Epithelial cell of esophagus (primary cell): Measurements from ENCODE around the gene GHRL.

Experiments
- DNase-seq: peaks from one replicate; pipeline ENCODE4 v3.0.0; 2010; ENCODE audit warnings: low read depth
- H3K4me3 ChIP-seq: 2 replicates; pipeline ENCODE4 v1.5.1; 2011; ENCODE audit warnings: mild to moderate bottlenecking, low read length, control low read depth
- TF ChIP-seq, protein P1 (sequence below): IDR thresholded peaks from 2 replicates; pipeline ENCODE4 v1.5.1; 2011; ENCODE audit warnings: low read depth, mild to moderate bottlenecking, low read length, control low read depth, inconsistent platforms; ENCODE audit not compliant: insufficient read depth; ENCODE audit errors: missing control alignments

Gene GHRL

GRCh38 chr3:10338164-10338470, 45.4 kb upstream of the GHRL start:
- no peak for DNase-seq
- TF ChIP-seq, protein P1, sequence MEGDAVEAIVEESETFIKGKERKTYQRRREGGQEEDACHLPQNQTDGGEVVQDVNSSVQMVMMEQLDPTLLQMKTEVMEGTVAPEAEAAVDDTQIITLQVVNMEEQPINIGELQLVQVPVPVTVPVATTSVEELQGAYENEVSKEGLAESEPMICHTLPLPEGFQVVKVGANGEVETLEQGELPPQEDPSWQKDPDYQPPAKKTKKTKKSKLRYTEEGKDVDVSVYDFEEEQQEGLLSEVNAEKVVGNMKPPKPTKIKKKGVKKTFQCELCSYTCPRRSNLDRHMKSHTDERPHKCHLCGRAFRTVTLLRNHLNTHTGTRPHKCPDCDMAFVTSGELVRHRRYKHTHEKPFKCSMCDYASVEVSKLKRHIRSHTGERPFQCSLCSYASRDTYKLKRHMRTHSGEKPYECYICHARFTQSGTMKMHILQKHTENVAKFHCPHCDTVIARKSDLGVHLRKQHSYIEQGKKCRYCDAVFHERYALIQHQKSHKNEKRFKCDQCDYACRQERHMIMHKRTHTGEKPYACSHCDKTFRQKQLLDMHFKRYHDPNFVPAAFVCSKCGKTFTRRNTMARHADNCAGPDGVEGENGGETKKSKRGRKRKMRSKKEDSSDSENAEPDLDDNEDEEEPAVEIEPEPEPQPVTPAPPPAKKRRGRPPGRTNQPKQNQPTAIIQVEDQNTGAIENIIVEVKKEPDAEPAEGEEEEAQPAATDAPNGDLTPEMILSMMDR: no peak
- no peak overlapping the region for H3K4me3 ChIP-seq

DNA sequence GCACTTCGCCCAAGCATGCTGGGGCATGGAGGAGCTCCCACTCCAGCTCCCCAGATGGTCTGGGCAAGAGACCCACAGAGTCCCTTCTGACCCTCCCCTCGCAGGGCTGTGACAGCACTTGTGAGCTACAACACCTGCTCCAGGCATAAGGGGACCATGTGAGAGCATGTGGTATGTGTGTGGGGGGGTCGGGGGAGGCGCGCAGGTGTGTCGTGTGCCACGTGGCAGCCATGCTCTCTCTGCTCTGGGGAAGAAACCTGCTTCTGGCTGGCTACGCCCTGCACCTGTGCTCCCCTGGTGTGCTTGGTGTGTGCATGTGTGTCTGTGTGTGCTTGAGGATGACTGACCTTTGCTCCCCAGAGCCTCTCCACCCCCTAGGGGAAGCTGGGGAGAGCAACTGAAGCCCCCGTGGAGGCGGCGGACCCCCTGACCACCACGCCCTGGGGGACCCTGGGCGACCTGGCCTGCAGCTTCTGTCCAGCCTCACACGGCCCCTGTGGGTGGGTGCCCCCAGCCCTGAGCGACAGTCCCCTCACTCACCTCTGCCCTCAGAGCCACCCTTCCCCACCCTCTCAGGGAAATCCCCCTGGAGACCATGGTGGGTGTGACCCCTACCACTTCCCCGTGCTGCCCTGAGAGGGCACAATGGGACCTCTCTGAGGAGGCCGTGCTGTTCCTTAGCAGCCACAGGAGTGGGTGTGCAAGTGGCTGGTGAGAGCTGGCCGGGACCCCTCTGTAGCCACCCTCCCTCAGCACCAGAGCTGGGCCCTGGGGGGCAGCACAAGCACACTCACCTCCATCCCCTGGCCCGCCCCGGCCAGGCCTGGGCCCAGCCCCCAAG, 44.8 kb upstream of the GHRL start:
- no peak for DNase-seq
- TF ChIP-seq, protein P1: no peak
- no peak overlapping the region for H3K4me3 ChIP-seq

DNA sequence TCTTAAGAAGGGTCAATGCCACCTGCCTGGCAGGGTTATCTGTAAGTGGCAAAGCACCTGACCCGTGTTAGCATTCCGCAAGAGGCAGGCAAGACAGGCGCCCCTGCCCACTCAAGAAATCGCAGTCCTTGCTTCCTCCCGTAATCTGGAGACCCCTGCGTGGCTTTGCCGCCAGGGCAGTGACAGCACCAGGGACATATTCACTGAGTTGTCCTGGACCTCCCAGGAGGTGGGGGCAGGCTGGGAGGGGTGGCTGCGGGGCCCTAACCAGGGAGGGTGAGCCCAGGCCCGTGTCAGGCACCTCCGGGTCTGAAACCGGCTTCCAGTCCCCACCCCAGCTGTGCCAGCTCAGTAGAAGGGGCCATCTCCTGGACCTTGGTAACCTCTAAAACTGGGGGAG, 44.0 kb upstream of the GHRL start:
- DNase-seq: no peak
- TF ChIP-seq, protein P1: no peak

DNA sequence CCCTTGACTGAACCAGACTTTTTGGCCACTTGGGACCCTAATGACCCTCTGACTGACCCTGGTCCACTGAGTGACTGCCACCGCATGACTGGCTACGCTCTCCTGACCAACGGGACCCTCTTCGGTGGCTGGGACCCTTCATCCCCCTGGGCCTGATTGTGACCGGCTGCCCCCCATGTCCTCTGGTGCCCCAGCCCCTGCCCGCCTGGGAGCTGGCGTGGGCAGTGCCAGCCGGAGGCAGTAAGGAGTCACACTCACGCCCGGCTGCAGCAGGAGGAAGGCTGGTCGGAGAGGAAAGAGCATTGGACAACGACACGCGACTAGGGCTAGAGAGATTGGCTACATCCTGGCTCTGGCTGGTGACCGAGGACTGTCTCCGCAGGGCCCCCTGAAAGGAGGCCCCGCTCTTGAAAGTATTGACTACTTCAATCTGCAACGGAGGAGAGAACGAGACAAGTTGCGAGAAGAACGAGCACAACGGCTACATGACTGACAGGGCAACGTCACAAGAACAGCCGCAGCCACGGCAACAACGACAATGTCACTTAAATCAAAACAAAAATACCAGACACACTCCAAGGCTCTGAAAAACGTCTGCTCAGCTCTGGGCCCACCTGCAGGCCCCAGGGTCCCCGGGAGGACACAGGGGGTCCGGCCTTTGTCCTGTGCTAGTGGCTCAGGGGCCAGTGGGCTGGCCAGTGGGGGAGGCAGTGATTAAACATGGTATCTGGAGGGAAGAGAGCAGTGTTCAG, 43.3 kb upstream of the GHRL start:
- no peak overlapping the region for H3K4me3 ChIP-seq
- TF ChIP-seq, protein P1: no peak
- DNase-seq: no peak

More for the DNA sequence above, 44.0 kb upstream of the GHRL start:
- no peak overlapping the region for H3K4me3 ChIP-seq

GRCh38 chr3:10335190-10335738, 42.5 kb upstream of the GHRL start:
- TF ChIP-seq, protein P1: no peak
- DNase-seq: no peak
- H3K4me3 ChIP-seq: no peak overlapping the region

DNA sequence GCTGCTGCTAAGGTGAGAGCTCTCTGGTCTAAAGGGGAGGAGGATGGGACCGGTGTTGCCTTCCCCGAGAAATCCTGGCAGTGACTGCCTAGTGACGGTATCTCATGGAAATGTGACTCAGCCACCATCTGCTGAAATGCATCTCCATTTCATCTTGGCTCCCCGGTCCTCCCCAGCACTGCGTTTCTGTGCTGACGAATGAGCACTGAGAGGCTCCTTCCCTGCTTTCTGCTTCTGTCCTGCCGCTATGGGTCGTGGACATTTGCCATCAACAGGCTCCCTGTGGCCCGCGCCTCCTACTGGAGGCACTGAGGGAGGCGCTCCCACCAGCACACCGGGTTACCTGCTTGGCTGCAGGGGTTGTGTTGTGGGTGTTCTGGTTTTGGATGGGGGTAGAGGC, 41.7 kb upstream of the GHRL start:
- TF ChIP-seq, protein P1: peak; percentile 21
- peak; percentile 20 for DNase-seq
- H3K4me3 ChIP-seq: no peak overlapping the region
